Measurements from ENCODE around the gene ITGB7.
"Not testable (repeated sequence)": the region's sequence is repeated elsewhere in the genome, so short reads cannot be mapped to it uniquely, and the experiment has no call there.

- TF ChIP-seq CTCF, POLR2A (IDR thresholded peaks at IDR 0.05): not testable (repeated sequence)
Observed at GRCh38 chr12:53163008-53163407, 44.0 kb downstream of the ITGB7 start.

Data from body of pancreas (tissue), 4 donors.